H1 (cell line): Measurements from ENCODE around the gene TIGD2. TPM values are rescaled to one million over a fixed set of nuclear protein-coding genes. Genes with fewer than 3 reads are reported as not detected.

Experiments
- CTCF ChIA-PET: fragments of 300-600 bp; sonication (Branson Sonifier 250); formaldehyde crosslinking; loops from one replicate; lab custom pipeline; 2021; ENCODE audit not compliant: partially characterized antibody; lab: Charles Lee
- POLR2A ChIA-PET: fragments of 300-600 bp; sonication (Branson Sonifier 250); formaldehyde crosslinking; loops from one replicate; lab custom pipeline; 2021; ENCODE audit warnings: inconsistent platforms; ENCODE audit not compliant: partially characterized antibody; lab: Charles Lee
- DNase-seq, 2 experiments: peaks; one replicate each; pipeline versions ENCODE4 v3.0.0 to v3.0.0-alpha.2; 2010 to 2022; ENCODE audit warnings: low spot score in 2 of 2, low read depth in 1 of 2, mixed read lengths in 1 of 2
- FAIRE-seq: peaks from 2 replicates; lab custom pipeline; 2011; peaks lifted over from hg19 to GRCh38; lab: Jason Lieb, UNC
- H2AFZ ChIP-seq: 2 replicates; pipeline ENCODE4 v1.8.1; 2012; ENCODE audit warnings: low read length, inconsistent platforms
- H2AK5ac ChIP-seq: 2 replicates; pipeline ENCODE4 v1.6.1; 2013; ENCODE audit warnings: low read depth, low read length
- H2BK120ac ChIP-seq: replicated peaks from 2 replicates; pipeline ENCODE3; 2013; ENCODE audit warnings: low read depth, low read length, inconsistent platforms
- H2BK12ac ChIP-seq: 2 replicates; pipeline ENCODE4 v1.6.1; 2013; ENCODE audit warnings: low read depth, low read length
- H2BK15ac ChIP-seq: 2 replicates; pipeline ENCODE4 v1.6.1; 2013; ENCODE audit warnings: low read length
- H2BK20ac ChIP-seq: 2 replicates; pipeline ENCODE4 v1.6.1; 2013; ENCODE audit warnings: low read length
- H2BK5ac ChIP-seq: 2 replicates; pipeline ENCODE4 v1.6.1; 2013; ENCODE audit warnings: low read depth, low read length
- H3K14ac ChIP-seq: 2 replicates; pipeline ENCODE4 v1.6.1; 2013; ENCODE audit warnings: inconsistent platforms; ENCODE audit not compliant: insufficient read length
- H3K18ac ChIP-seq: 2 replicates; pipeline ENCODE4 v1.6.1; 2013; ENCODE audit warnings: low read length; ENCODE audit errors: extremely low read depth
- H3K23ac ChIP-seq: 2 replicates; pipeline ENCODE4 v1.6.1; 2013; ENCODE audit warnings: inconsistent platforms; ENCODE audit not compliant: insufficient read length
- H3K23me2 ChIP-seq: 2 replicates; pipeline ENCODE4 v1.6.1; 2013; ENCODE audit warnings: low read depth, low read length
- H3K27ac ChIP-seq: 2 replicates; pipeline ENCODE4 v1.6.1; 2011; ENCODE audit warnings: low read depth, low read length, inconsistent platforms
- H3K27me3 ChIP-seq, 4 experiments: replicated peaks in 1 of 4; 1 replicate in 1 of 4; 2 replicates in 3 of 4; pipeline versions ENCODE4 v1.6.1 to v1.8.1; 2011 to 2013; ENCODE audit warnings: low read length in 3 of 4, mild to moderate bottlenecking in 3 of 4, inconsistent platforms in 2 of 4, mixed read lengths in 2 of 4, moderate library complexity in 1 of 4; ENCODE audit not compliant: control insufficient read depth in 3 of 4, insufficient read depth in 3 of 4; ENCODE audit errors: extremely low read depth in 1 of 4
- H3K36me3 ChIP-seq, 4 experiments: 2 replicates each; pipeline versions ENCODE4 v1.6.1 to v1.8.1; 2011 to 2013; ENCODE audit warnings: mild to moderate bottlenecking in 4 of 4, low read length in 3 of 4, moderate library complexity in 2 of 4, control low read depth in 1 of 4, inconsistent platforms in 1 of 4; ENCODE audit not compliant: insufficient read depth in 4 of 4, control insufficient read depth in 2 of 4
- H3K4ac ChIP-seq: replicated peaks from 2 replicates; pipeline ENCODE3; 2013; ENCODE audit warnings: low read length, low read depth, mixed read lengths, inconsistent platforms; ENCODE audit not compliant: insufficient read length
- H3K4me1 ChIP-seq, 4 experiments: replicated peaks in 1 of 4; 1 replicate in 1 of 4; 2 replicates in 3 of 4; pipeline versions ENCODE4 v1.6.1 to v1.8.1; 2011 to 2013; ENCODE audit warnings: low read length in 3 of 4, inconsistent platforms in 2 of 4, mixed read lengths in 1 of 4; ENCODE audit not compliant: insufficient read depth in 4 of 4, control insufficient read depth in 3 of 4
- H3K4me2 ChIP-seq, 2 experiments: 2 replicates each; pipeline versions ENCODE4 v1.6.1 to v1.8.1; 2011 to 2013; ENCODE audit warnings: low read depth in 2 of 2, low read length in 2 of 2, control low read depth in 1 of 2, inconsistent platforms in 1 of 2, mild to moderate bottlenecking in 1 of 2; ENCODE audit not compliant: insufficient read depth in 1 of 2
- H3K4me3 ChIP-seq, 4 experiments: fragments of 200-600, 300-600 bp in 1 of 4; sonication (generic), shearing (Covaris generic), sonication (Bioruptor Twin) in 1 of 4; 2 replicates each; pipeline versions ENCODE4 v1.5.1 to v1.8.1; 2011 to 2016; ENCODE audit warnings: low read length in 4 of 4, low read depth in 3 of 4, control low read depth in 2 of 4, inconsistent platforms in 2 of 4, mild to moderate bottlenecking in 2 of 4, mixed read lengths in 1 of 4, moderate library complexity in 1 of 4; ENCODE audit not compliant: insufficient read depth in 2 of 4; ENCODE audit errors: extremely low read depth in 1 of 4
- H3K56ac ChIP-seq: replicated peaks from 2 replicates; pipeline ENCODE3; 2013; ENCODE audit warnings: low read depth, mild to moderate bottlenecking, mixed read lengths, low read length, inconsistent platforms; ENCODE audit not compliant: insufficient read length
- H3K79me1 ChIP-seq: 2 replicates; pipeline ENCODE4 v1.6.1; 2013; ENCODE audit warnings: low read depth, low read length, control low read depth
- H3K79me2 ChIP-seq, 2 experiments: 2 replicates each; pipeline versions ENCODE4 v1.6.1 to v1.8.1; 2012 to 2013; ENCODE audit warnings: low read length in 2 of 2, mild to moderate bottlenecking in 2 of 2, inconsistent platforms in 1 of 2; ENCODE audit not compliant: insufficient read depth in 2 of 2, control insufficient read depth in 1 of 2
- H3K9ac ChIP-seq, 4 experiments: replicated peaks in 1 of 4; 1 replicate in 1 of 4; 2 replicates in 3 of 4; pipeline versions ENCODE4 v1.6.1 to v1.8.1; 2011 to 2013; ENCODE audit warnings: low read depth in 3 of 4, low read length in 3 of 4, control low read depth in 2 of 4, mild to moderate bottlenecking in 2 of 4, moderate library complexity in 2 of 4, inconsistent platforms in 1 of 4; ENCODE audit errors: extremely low read depth in 1 of 4
- H3K9me3 ChIP-seq, 2 experiments: 2 replicates each; pipeline versions ENCODE4 v1.6.1 to v1.8.1; 2012 to 2013; ENCODE audit warnings: mild to moderate bottlenecking in 2 of 2, moderate library complexity in 2 of 2, control low read depth in 1 of 2, inconsistent platforms in 1 of 2, low read depth in 1 of 2, low read length in 1 of 2, mixed read lengths in 1 of 2; ENCODE audit not compliant: insufficient read depth in 2 of 2
- H4K20me1 ChIP-seq, 2 experiments: replicated peaks in 1 of 2; 2 replicates each; pipeline versions ENCODE3 to v1.8.1; 2011 to 2013; ENCODE audit warnings: inconsistent platforms in 2 of 2, low read length in 2 of 2, mild to moderate bottlenecking in 1 of 2; ENCODE audit not compliant: insufficient read depth in 2 of 2, control insufficient read depth in 1 of 2
- H4K5ac ChIP-seq: 2 replicates; pipeline ENCODE4 v1.6.1; 2013; ENCODE audit warnings: low read length, low read depth, mixed read lengths, inconsistent platforms; ENCODE audit not compliant: insufficient read length
- H4K8ac ChIP-seq: 2 replicates; pipeline ENCODE4 v1.8.0; 2013; ENCODE audit warnings: mild to moderate bottlenecking, moderate library complexity, low read length, inconsistent platforms; ENCODE audit not compliant: insufficient read depth; ENCODE audit errors: extremely low read depth
- H4K91ac ChIP-seq: replicated peaks from 2 replicates; pipeline ENCODE3; 2013; ENCODE audit warnings: low read length, mixed read lengths, inconsistent platforms; ENCODE audit not compliant: insufficient read length
- ATF3 ChIP-seq: IDR thresholded peaks from 2 replicates; pipeline ENCODE4 v1.6.1; 2011; ENCODE audit warnings: low read depth, mild to moderate bottlenecking, low read length; ENCODE audit not compliant: insufficient read depth
- BACH1 ChIP-seq: IDR thresholded peaks from 2 replicates; pipeline ENCODE4 v1.6.1; 2012; ENCODE audit warnings: low read length, improper control_type of control experiment
- CHD2 ChIP-seq: IDR thresholded peaks from 2 replicates; pipeline ENCODE4 v1.6.1; 2012; ENCODE audit warnings: low read length, improper control_type of control experiment
- NANOG ChIP-seq: IDR thresholded peaks from 2 replicates; pipeline ENCODE4 v1.6.1; 2011; ENCODE audit warnings: low read length, low read depth, mild to moderate bottlenecking, inconsistent platforms; ENCODE audit not compliant: insufficient read depth, poor library complexity, severe bottlenecking
- NRF1 ChIP-seq: IDR thresholded peaks from 2 replicates; pipeline ENCODE4 v1.6.1; 2011; ENCODE audit warnings: mild to moderate bottlenecking, low read depth, low read length, improper control_type of control experiment
- PHF8 ChIP-seq: fragments of 200-600 bp; sonication (generic); conservative IDR thresholded peaks from 2 replicates; pipeline ENCODE4 v1.7.1; 2012; ENCODE audit warnings: low read depth, mild to moderate bottlenecking, inconsistent platforms, low read length, moderate library complexity
- POU5F1 ChIP-seq: IDR thresholded peaks from 2 replicates; pipeline ENCODE4 v1.6.1; 2011; ENCODE audit warnings: low read depth, mild to moderate bottlenecking, low read length, moderate library complexity
- RAD21 ChIP-seq, 2 experiments: IDR thresholded peaks in 1 of 2; conservative IDR thresholded peaks in 1 of 2; 2 replicates each; pipeline ENCODE4 v1.6.1; 2011; ENCODE audit warnings: low read depth in 2 of 2, low read length in 2 of 2, improper control_type of control experiment in 1 of 2, inconsistent platforms in 1 of 2, mild to moderate bottlenecking in 1 of 2, moderate library complexity in 1 of 2
- RXRA ChIP-seq: IDR thresholded peaks from 2 replicates; pipeline ENCODE4 v1.6.1; 2011; ENCODE audit warnings: low read depth, mild to moderate bottlenecking, low read length, moderate library complexity; ENCODE audit not compliant: insufficient read depth
- TAF7 ChIP-seq: optimal IDR thresholded peaks from 2 replicates; pipeline ENCODE3; 2011; ENCODE audit warnings: low read depth, mild to moderate bottlenecking, inconsistent platforms, low read length, moderate library complexity, borderline replicate concordance
- TCF12 ChIP-seq: IDR thresholded peaks from 2 replicates; pipeline ENCODE4 v1.6.1; 2011; ENCODE audit warnings: low read depth, mild to moderate bottlenecking, low read length
- USF2 ChIP-seq: IDR thresholded peaks from 2 replicates; pipeline ENCODE4 v1.6.1; 2011; ENCODE audit warnings: low read length, improper control_type of control experiment
- WGBS, 2 experiments: shearing (Covaris generic) in 1 of 2; methylation state at CpG; one replicate each; pipeline versions ENCODE4 v1.1.6 to v1.1.7; 2013 to 2015; ENCODE audit warnings: low lambda C conversion rate in 2 of 2, mixed read lengths in 2 of 2, inconsistent platforms in 1 of 2, low coverage in 1 of 2, missing lambda C conversion rate in 1 of 2; ENCODE audit not compliant: insufficient replicate concordance in 2 of 2, insufficient coverage in 1 of 2, insufficient read length in 1 of 2; ENCODE audit errors: extremely low coverage in 1 of 2, missing lambda C conversion rate in 1 of 2; 5-methylcytosine and 5-hydroxymethylcytosine counted together
- polyA plus RNA-seq, 7 experiments: library from polyadenylated mRNA; depleted of rRNA in 3 of 7; stranded (reverse) in 5 of 7; unstranded in 2 of 7; fragments of >200 nt in 5 of 7; fragments of 200-250 nt in 2 of 7; gene quantifications; 1 replicate in 5 of 7; 2 replicates in 1 of 7; 4 replicates in 1 of 7; pipeline versions ENCODE4 v1.2.1 to v1.2.3, GENCODE V29; 2011 to 2013; ENCODE audit warnings: missing spikeins in 2 of 7, mixed read lengths in 2 of 7
- total RNA-seq: library from RNA; stranded (reverse); fragmentation: NEBNext Ultra II Directional; extraction: Animal tissue kit (Norgen Biotek cat#: 25700); gene quantifications from 2 replicates; pipeline ENCODE4 v1.2.1, GENCODE V29; 2021

Gene TIGD2
- total and polyA plus RNA-seq, 2 of the 8 experiments (the other 6 are each of a cell fraction or from before 2014, with no cell fraction given) = 2.4 to 5.7 TPM

DNA sequence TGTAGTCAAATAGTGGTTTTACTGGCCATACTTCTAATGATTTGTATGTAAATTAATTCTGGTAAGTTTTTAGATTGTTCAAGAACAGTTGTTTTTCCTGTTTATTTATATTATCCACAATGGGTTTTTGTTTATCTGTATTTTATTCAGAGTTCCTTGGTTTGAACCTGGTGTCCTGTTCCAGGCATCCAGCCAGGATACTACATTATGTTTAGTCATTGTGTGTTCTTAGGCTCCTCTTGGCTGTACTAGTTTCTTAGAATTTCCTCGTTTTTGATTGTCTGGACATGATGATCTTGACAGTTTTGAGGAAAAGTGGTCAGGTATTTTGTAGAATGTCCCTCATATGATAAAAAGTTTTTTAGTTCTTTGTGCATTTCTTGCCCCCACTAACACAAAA, 7.8 kb downstream of the TIGD2 start:
- H3K9me3 ChIP-seq = peaks cover 0 to 5% of the 10 kb centered on the region in 2 experiments; a peak in 1 of 4 replicates
- WGBS, 2 experiments = 79% methylated on average over 1 of the region's 1 CpG; no CpG with 5 or more reads in 1 of the 2 experiments
- no peak overlapping the region for H3K14ac ChIP-seq
- H3K9ac ChIP-seq = no peak overlapping the region
- no peaks in the 10 kb centered on the region for H3K79me1 ChIP-seq
- no peak overlapping the region for H4K91ac ChIP-seq
- H2BK12ac ChIP-seq = no peak overlapping the region
- no peak for DNase-seq
- no peak overlapping the region for H2AFZ ChIP-seq
- H3K4me3 ChIP-seq = no peak overlapping the region
- H3K56ac ChIP-seq = no peak overlapping the region
- CTCF ChIA-PET = no interaction called here
- no peak overlapping the region for H3K27ac ChIP-seq
- H4K8ac ChIP-seq = no peak overlapping the region
- H3K36me3 ChIP-seq = 0 out of 8 replicates have a peak, but pooled peaks cover 0 to 3% (median 0%) of the 10 kb centered on the region in 4 experiments
- H3K4me1 ChIP-seq = no peaks in the 10 kb centered on the region
- TF ChIP-seq BACH1 = no peak
- no peak for TF ChIP-seq ATF3
- no peak for TF ChIP-seq USF2
- TF ChIP-seq TAF7 = no peak
- no peak for TF ChIP-seq TCF12
- no peak for TF ChIP-seq POU5F1
- no peak for TF ChIP-seq RAD21 (IDR thresholded peaks at IDR 0.05 in 1 of 2, conservative IDR thresholded peaks at IDR 0.05 in 1 of 2; ENCODE audit: low read depth in 2 of 2, low read length in 2 of 2)
- TF ChIP-seq NANOG = no peak
- no peak for TF ChIP-seq RXRA
- TF ChIP-seq NRF1 = no peak
- no peak for TF ChIP-seq PHF8
- TF ChIP-seq CHD2 = no peak
- TF ChIP-seq, all 59 proteins: peak for 0
- no peak for FAIRE-seq
- no peak overlapping the region for H3K18ac ChIP-seq
- no peak overlapping the region for H3K4me2 ChIP-seq
- H2BK20ac ChIP-seq = no peak overlapping the region
- no peaks in the 10 kb centered on the region for H3K79me2 ChIP-seq
- no peaks in the 10 kb centered on the region for H3K27me3 ChIP-seq
- no peak overlapping the region for H3K23ac ChIP-seq
- H2AK5ac ChIP-seq = no peak overlapping the region
- no peak overlapping the region for H4K5ac ChIP-seq
- no peak overlapping the region for H2BK120ac ChIP-seq
- H3K23me2 ChIP-seq = no peaks in the 10 kb centered on the region
- POLR2A ChIA-PET = no interaction called here
- H2BK15ac ChIP-seq = no peak overlapping the region
- H2BK5ac ChIP-seq = no peak overlapping the region
- H4K20me1 ChIP-seq = no peaks in the 10 kb centered on the region
- H3K4ac ChIP-seq = no peak overlapping the region
